Left ventricle myocardium inferior (tissue), 1 donor: ENCODE measurements around the gene TBL1X. TPM values are rescaled to one million over a fixed set of nuclear protein-coding genes. Genes with fewer than 3 reads are reported as not detected.

Source experiments
- DNase-seq: peaks from one replicate; pipeline ENCODE4 v3.0.0-alpha.2; 2020
- H3K27ac ChIP-seq: fragments of 200-600 bp; replicated peaks from 2 replicates; pipeline ENCODE4 v1.8.0; 2021
- H3K27me3 ChIP-seq: fragments of 200-600 bp; 2 replicates; pipeline ENCODE4 v1.8.0; 2021; ENCODE audit warnings: low read depth
- H3K36me3 ChIP-seq: fragments of 200-600 bp; 2 replicates; pipeline ENCODE4 v1.8.0; 2021
- H3K4me1 ChIP-seq: fragments of 200-600 bp; 2 replicates; pipeline ENCODE4 v1.8.0; 2021
- H3K4me3 ChIP-seq: fragments of 200-600 bp; 2 replicates; pipeline ENCODE4 v1.8.0; 2021; ENCODE audit warnings: mild to moderate bottlenecking, moderate library complexity
- H3K9me3 ChIP-seq: fragments of 200-600 bp; replicated peaks from 2 replicates; pipeline ENCODE4 v1.8.0; 2021
- CTCF ChIP-seq: fragments of 200-600 bp; IDR thresholded peaks from 2 replicates; pipeline ENCODE4 v1.8.0; 2021; ENCODE audit warnings: antibody characterized with exemption, mild to moderate bottlenecking, borderline replicate concordance
- intact Hi-C: fragments of 100-400 bp; cut with micrococcal nuclease; formaldehyde crosslinking; loops from one replicate; pipeline ENCODE4 v1.11.0; 2022
- total RNA-seq: library from RNA; stranded (reverse); fragmentation: NEBNext Ultra II Directional; extraction: Animal tissue kit (Norgen Biotek cat#: 25700); gene quantifications from one replicate; pipeline ENCODE4 v1.2.1, GENCODE V29; 2021
- donor health status: DM: no; HTN: yes; CAD: no; lungs with severe emphysema.

Gene TBL1X
- total RNA-seq, 1 donor from 2014 or later = 9.4 TPM

DNA sequence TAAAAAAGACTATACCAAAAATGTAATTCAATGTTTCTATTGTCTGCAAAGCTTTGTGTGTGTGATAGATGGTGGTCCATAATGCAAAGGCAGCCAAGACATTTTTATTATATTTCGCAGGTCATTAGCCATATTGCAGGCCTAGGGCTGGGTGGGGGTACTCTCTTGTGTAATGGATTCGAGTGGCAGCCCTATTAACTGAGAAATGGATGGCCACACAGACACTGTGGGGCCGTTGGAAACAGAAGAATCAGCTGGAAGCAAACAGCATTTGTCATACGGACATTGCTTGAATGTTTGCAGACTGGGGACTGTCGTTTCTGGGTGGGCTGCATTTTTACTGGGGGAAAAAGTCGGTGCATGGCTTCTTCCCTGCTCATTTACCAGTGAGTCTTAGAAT, 199.4 kb downstream of the TBL1X start:
- no peaks in the 10 kb centered on the region for H3K4me1 ChIP-seq
- DNase-seq = no peak
- no peaks in the 10 kb centered on the region for H3K9me3 ChIP-seq
- TF ChIP-seq CTCF = no peak
- intact Hi-C loops = no loop called here
- H3K4me3 ChIP-seq = no peak overlapping the region
- H3K27me3 ChIP-seq = no peaks in the 10 kb centered on the region
- no peak overlapping the region for H3K27ac ChIP-seq
- no peaks in the 10 kb centered on the region for H3K36me3 ChIP-seq

DNA sequence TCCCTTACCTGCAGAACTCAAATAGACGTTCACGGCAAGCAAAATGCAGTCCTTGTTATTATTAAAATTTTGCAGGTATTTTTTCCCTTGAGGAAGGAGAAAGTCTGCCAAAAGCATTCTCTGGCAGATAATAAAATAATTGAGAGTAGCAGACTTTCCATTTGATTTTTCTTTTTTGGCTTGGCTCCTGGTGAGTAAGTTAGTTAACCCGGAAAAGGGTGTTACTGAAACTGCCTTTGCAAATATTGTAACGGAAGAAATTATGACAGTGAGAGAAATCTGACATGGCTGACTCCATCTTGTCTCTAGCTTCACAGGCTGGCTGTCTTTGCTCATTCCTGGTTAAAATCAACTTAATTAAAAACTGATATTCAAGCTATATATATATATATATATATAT, 200.3 kb downstream of the TBL1X start:
- no peaks in the 10 kb centered on the region for H3K27me3 ChIP-seq
- DNase-seq = no peak
- no peaks in the 10 kb centered on the region for H3K4me1 ChIP-seq
- H3K9me3 ChIP-seq = no peaks in the 10 kb centered on the region
- intact Hi-C loops = no loop called here
- TF ChIP-seq CTCF = no peak
- H3K27ac ChIP-seq = no peak overlapping the region
- H3K4me3 ChIP-seq = no peak overlapping the region
- H3K36me3 ChIP-seq = no peaks in the 10 kb centered on the region

DNA sequence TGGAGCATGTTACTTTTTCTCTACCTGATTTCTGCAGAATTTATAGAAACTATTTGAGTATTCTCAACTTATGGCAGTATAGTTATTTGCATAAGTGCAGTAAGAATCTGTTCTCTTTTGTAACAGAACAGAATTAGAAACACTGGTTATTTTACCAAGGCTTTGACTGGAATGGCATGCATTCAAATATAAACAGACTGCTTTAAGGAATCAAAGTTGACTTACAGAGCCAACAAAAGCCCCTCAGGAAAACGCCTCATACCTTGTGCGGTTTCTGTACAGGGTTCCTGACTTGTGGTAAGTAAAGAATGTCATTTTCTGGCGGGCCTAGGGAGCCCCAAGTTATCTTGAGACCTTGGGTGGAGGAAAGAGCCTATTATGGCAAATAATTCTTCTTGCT, 203.7 kb downstream of the TBL1X start:
- DNase-seq = no peak
- no peak overlapping the region for H3K4me3 ChIP-seq
- intact Hi-C loops = no loop called here
- H3K27me3 ChIP-seq = no peaks in the 10 kb centered on the region
- H3K4me1 ChIP-seq = no peaks in the 10 kb centered on the region
- no peak overlapping the region for H3K27ac ChIP-seq
- no peaks in the 10 kb centered on the region for H3K36me3 ChIP-seq
- no peak for TF ChIP-seq CTCF
- H3K9me3 ChIP-seq = no peaks in the 10 kb centered on the region

DNA sequence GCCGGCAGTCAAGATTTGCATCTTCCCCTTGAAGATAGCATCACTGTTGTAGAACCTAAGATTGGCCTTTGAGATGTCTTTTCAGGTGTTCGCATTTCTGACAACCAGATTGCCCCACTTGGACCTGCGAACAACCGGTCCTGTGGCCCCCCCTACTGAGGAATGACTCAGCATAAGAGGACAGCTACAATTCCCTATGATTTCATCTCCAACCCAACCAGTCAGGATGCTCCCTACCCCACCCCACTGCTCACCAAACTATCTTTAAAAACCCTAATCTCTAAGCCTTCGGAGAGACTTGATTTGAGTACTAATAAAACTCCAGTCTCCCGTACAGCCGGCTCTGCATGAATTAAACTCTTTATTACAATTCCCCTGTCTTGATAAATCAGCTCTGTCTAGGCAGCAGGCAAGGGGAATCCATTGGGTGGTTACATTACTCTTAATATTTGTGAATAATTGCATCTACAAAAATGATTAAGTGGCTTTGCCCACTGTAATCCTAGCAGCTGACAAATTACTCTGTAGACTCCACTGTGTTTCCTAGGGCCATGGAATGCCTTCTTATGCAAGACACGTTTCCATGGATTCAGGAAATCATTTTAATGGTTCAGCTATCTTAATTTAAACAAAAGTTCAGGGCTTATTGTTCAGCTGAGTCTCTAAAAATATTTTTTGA, 205.4 kb downstream of the TBL1X start:
- intact Hi-C loops = no loop called here
- Histone ChIP-seq H3K36me3 (no peaks in the 10 kb centered on the region), H3K4me3 (no peak overlapping the region), H3K27me3 (no peaks in the 10 kb centered on the region), H3K4me1 (no peaks in the 10 kb centered on the region), H3K9me3 (no peaks in the 10 kb centered on the region), H3K27ac (no peak overlapping the region)
- TF ChIP-seq CTCF = peak; percentile 15
- no peak for DNase-seq

- DNase-seq = no peak
- Histone ChIP-seq H3K36me3 (no peaks in the 10 kb centered on the region), H3K4me1 (no peaks in the 10 kb centered on the region), H3K9me3 (no peaks in the 10 kb centered on the region), H3K27ac (no peak overlapping the region), H3K4me3 (no peak overlapping the region), H3K27me3 (no peaks in the 10 kb centered on the region)
- intact Hi-C loops = no loop called here
- no peak for TF ChIP-seq CTCF
Observed at GRCh38 chrX:9671998-9672397, 207.1 kb downstream of the TBL1X start.

DNA sequence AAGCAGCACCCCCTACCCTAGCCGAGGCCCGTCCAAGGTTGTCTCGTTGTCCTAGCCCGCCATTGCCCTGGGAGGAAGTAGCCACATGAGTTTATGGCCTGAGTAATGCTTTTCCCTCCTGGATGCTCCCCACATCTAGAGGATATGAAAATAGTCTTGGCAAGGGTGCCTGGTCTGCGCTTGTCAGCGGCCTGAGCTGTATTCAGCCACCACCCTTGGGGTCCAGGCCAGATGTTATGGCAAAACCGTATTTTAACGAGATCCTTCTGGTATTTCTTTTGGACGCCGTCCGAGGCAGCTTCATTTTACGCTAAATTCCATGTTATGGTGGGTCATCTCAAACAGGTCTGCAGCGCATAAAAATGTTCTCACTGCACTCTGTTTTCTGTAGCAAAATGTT, 211.4 kb downstream of the TBL1X start:
- intact Hi-C loops = no loop called here
- DNase-seq = no peak

More for the DNA sequence above, 211.4 kb downstream of the TBL1X start:
- Histone ChIP-seq H3K4me3 (no peak overlapping the region), H3K4me1 (no peaks in the 10 kb centered on the region), H3K27ac (no peak overlapping the region), H3K36me3 (no peaks in the 10 kb centered on the region), H3K9me3 (no peaks in the 10 kb centered on the region), H3K27me3 (no peaks in the 10 kb centered on the region)
- no peak for TF ChIP-seq CTCF
